Stimulated activated CD4-positive, alpha-beta T cell treated with anti-CD3 and anti-CD28 coated beads, TNF-alpha, amount 100 ng/mL, for 1 hour (primary cell): ENCODE results near the gene GON7.
A peak's percentile ranks its signal among the peaks of the same experiment; 100 is the strongest.
"Not testable (repeated sequence)": the region's sequence is repeated elsewhere in the genome, so short reads cannot be mapped to it uniquely, and the experiment has no call there.

Experiments used
- DNase-seq, 3 donors: peaks; one replicate each; pipeline ENCODE4 v3.0.0-alpha.2; 2020; ENCODE audit warnings: low read depth in 3 of 3, low spot score in 1 of 3

The GON7 gene

GRCh38 chr14:93200553-93200952, 6.3 kb downstream of the GON7 start:
- no peak for DNase-seq

GRCh38 chr14:93199031-93199430, 7.8 kb downstream of the GON7 start:
- no peak for DNase-seq

GRCh38 chr14:93195316-93195999, 11.4 kb downstream of the GON7 start:
- DNase-seq: no peak

GRCh38 chr14:93186956-93187355, 19.9 kb downstream of the GON7 start:
- DNase-seq: no peak

- no peak for DNase-seq
Measured at GRCh38 chr14:93186466-93186865, 20.4 kb downstream of the GON7 start.

GRCh38 chr14:93185349-93185720, 21.5 kb downstream of the GON7 start:
- no peak for DNase-seq

- peak; percentile 77 to 86 (median 81) for DNase-seq
Measured at GRCh38 chr14:93184391-93185348, 22.2 kb downstream of the GON7 start, which contains the start of the genes LYSET and MOAP1. Gene LYSET (plus strand): TSS chr14:93185317. CDS start chr14:93185406, 89 bp downstream. Gene MOAP1 (minus strand): TSS chr14:93184897. CDS start chr14:93184242, 655 bp downstream.

- no peak for DNase-seq
Measured at GRCh38 chr14:93183596-93184317, 23.1 kb downstream of the GON7 start.

- DNase-seq: no peak
Measured at GRCh38 chr14:93175492-93175891, 31.4 kb downstream of the GON7 start.

- not testable (repeated sequence) for DNase-seq
Measured at GRCh38 chr14:93174731-93175130, 32.1 kb downstream of the GON7 start.

GRCh38 chr14:93173943-93174395, 32.9 kb downstream of the GON7 start:
- DNase-seq: no peak

- DNase-seq: no peak
Measured at GRCh38 chr14:93171376-93171775, 35.5 kb downstream of the GON7 start.

GRCh38 chr14:93170141-93170540, 36.7 kb downstream of the GON7 start:
- DNase-seq: not testable (repeated sequence)

- DNase-seq: not testable (repeated sequence)
Measured at GRCh38 chr14:93169619-93170018, 37.2 kb downstream of the GON7 start.

GRCh38 chr14:93168610-93169009, 38.3 kb downstream of the GON7 start:
- DNase-seq: not testable (repeated sequence)

GRCh38 chr14:93165271-93166265, 41.3 kb downstream of the GON7 start:
- DNase-seq: not testable (repeated sequence)

- no peak for DNase-seq
Measured at GRCh38 chr14:93163564-93163963, 43.3 kb downstream of the GON7 start.

GRCh38 chr14:93161411-93161940, 45.4 kb downstream of the GON7 start:
- no peak for DNase-seq

- no peak for DNase-seq
Measured at GRCh38 chr14:93160353-93160801, 46.5 kb downstream of the GON7 start.
